GM21367 (cell line): ENCODE results near the gene HEATR3.

Experiments
- ATAC-seq: cut with Tn5 transposase; IDR thresholded peaks from one replicate; pipeline ENCODE4 v1.9.1; 2021; ENCODE audit not compliant: unreplicated experiment

Gene HEATR3

DNA sequence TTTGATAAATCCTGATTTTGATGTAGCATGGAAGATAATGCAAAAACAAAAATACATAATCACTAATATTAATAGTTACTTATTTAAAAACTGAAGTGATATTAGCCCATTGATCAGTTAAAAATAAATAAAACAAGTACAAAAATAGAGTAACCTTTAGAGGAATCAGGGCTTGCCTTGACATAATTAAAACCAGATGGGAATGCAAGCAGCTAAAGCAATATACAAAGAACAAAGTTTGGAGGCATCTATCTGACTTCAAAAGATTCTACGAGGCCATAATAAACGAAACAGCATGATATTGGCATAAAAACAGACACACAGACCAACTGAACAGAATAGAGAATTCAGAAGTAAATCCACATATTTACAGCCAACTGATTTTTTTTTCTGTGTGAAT lies 15.0 kb upstream of the HEATR3 start:
- no peak for ATAC-seq

DNA sequence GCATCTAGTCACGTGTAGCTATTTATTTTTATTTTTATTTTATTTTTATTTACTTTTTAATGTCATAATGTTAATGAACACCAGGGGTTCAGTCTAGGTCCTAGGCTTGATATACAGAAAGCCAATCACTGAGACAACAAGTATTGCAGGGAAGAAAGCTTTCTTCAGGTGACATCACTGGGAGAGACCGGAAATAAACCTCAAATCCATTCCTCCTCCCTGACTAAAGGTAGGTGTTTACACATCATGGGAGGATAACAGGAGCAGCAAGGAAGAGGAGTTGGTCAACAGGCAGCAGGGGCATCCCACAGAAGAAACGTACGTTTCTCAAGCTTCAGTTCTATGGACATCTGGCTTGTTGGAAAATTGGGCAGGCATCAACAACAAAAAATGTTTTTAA lies 9.5 kb upstream of the HEATR3 start:
- no peak for ATAC-seq

DNA sequence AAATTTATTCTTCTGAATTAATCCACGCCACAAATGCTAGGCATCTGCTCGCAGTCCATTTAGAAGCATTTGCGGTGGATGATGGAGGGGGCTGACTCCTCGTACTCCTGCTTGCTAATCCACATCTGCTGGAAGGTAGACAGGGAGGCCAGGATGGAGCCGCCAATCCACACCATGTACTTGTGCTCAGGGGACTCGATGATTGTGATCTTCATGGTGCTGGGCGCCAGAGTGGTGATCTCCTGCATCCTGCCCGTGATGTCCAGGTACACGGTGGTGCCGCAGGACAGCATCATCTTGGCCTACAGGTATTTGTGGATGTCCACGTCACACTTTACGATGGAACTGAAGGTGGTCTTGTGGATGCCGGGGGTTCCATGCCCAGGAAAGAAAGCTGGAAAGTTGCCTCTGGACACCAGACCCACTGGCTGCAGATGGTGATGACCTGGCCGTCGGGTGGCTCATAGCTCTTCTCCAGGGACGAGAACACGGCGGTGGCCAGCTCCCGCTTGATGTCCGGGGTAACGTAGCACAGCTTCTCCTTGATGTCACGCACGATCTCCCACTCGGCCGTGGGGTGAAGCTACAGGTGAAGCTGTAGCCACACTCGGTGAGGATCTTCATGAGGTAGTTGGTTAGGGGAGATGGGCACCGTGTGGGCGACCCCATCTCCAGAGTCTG lies 7.5 kb upstream of the HEATR3 start:
- ATAC-seq = no peak

DNA sequence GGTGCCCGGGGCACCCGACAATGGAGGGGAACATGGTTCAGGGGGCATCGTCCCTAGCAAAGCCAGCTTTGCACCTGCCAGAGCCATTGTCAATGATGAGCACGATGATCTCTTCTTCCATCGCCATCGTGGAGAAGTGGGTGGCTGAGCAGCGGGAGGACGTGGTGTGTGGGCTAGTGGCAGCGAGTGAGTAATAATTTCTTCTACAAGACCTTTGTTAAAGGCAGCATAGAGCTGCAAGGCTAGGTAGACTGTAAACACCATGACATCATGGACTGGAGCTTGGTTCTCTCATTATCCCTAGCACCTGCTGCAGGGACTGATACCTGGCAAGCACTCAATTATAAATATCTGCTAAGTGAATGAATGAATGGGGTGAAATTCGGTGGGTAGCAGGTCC lies 6.7 kb upstream of the HEATR3 start:
- no peak for ATAC-seq

DNA sequence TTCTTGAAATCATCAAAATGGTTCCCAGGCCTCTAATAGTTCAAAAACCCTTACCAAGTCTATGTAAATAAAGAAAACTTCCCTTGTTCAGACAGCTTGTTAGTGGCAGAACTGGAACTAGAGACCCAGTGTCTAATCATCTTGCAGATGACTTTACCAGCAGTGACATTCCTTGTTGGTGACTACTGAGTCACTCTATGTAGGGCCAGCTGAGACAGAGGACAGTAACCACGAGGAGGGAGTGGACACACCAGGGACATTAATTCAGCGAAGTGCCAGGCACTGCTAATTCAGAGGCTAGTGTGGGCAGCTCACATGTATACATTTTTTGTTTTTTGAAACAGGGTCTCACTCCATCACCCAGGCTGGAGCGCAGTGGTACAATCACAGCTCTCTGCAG lies 6.1 kb upstream of the HEATR3 start:
- ATAC-seq = no peak

DNA sequence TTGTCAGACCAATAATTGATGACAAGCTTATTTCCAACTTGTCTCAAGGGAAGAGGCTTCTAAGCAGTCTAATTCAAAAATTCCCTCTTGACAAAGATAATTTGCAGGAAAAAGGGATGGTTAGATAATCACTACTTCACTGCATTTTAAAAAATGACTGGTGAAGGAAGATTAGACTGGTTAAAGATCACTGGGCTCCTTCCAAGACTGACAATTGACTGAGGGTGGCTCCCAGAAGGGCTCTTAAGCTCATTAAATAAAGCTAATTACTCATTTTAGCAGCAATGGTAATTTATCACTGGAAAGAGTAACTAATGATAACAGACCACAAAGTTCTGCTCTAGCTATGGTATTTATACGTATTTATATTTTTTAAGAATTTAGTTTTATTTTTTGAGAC lies 4.4 kb upstream of the HEATR3 start:
- ATAC-seq = no peak

DNA sequence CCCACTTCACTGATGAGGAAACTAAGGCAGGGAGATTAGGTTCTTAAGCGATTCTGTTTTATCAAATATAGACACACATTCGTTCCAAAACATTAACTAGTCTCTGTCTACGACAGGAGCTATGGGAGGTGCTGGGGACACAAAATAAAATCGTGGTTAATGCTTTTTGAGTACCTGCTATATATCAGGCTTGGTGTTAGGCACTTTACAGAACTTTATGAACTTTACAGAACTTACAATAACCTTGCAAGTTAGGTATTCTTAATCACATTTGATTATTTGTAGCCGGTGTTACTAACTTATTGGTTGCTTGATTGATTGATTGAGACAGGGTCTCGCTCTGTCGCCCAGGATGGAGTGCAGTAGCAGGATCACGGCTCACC lies 538 bp upstream of the HEATR3 start:
- no peak for ATAC-seq

DNA sequence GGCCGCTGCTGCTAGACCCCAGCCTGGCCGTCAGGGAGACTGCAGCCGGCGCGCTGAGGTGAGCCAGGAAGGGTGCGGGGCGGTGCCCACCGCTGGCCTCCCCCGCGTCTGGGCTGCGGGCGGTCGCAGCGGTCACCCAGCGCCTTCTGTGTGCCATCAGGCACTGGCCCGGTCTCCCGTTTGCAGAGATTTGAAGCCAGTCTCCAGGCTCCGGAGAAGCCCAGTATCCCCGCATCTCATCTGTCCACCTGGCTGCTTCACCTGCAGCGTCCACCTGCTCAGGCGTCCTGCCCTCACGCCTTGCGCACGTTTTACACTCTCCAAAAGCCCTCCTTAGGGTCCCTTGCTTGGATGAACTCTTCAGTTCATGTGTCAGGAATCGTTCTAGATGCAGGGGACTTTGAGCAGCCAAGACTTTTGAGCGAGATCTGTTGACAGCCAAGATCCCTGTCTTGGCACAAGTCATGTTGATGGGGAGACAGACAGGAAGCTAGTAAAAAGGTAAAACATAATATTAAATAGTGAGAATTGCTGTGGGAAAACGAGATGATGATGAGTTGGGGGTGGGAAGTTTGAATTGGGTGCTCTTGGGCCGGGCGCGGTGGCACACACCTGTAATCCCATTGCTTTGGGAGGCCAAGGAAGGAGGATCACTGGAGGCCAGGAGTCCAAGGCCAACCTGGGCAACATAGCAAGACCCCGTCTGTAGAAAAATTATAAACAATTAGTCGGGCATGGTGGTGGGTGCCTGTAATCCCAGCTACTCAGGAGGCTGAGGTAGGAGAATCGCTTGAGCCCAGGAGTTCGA lies 916 bp downstream of the HEATR3 start:
- no peak for ATAC-seq

DNA sequence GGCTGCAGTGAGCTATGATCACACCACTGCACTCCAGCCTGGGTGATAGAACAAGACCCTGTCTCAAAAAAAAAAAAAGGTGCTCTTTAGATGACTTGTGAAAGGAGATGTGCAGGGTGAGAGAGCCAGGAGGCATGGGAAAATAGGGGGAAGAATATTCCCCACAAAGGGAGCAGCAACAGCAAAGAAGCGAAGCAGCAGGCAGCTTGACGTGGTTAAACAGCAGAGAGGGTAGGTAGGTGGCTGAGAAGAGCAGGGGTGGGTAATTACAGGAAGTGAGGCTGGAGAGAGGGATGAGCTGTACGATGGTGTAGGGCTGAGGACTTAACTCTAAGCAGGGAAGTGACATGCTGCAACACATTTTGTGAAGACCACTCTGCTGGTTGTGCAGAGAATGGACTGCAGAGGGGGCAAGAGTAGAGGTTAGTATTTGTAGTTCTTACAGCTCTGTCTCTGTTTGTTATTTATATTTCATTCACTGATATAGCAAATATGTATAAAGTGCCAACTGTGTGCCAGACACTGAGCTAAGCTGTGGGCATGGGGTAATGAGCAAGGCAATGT lies 1.6 kb downstream of the HEATR3 start:
- ATAC-seq = peak; percentile 30

DNA sequence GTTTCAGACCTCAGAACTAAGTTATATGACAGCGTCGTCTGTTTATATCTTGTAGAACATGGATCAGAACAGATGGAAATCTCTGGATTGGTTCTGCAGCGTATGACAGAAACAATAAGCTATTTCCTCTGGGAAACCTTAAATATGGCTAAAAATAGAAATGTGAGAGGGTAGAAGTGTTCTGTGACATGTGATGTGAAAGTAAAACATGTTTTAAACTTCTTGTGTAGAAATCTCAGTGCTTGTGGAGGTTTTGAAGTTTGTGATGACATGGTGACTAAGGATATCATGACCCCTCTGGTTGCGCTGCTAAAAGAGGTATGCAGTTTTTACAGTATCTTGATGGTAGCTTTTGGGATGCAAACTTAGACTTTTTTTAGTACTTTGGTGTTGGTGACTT lies 2.8 kb downstream of the HEATR3 start:
- no peak for ATAC-seq

DNA sequence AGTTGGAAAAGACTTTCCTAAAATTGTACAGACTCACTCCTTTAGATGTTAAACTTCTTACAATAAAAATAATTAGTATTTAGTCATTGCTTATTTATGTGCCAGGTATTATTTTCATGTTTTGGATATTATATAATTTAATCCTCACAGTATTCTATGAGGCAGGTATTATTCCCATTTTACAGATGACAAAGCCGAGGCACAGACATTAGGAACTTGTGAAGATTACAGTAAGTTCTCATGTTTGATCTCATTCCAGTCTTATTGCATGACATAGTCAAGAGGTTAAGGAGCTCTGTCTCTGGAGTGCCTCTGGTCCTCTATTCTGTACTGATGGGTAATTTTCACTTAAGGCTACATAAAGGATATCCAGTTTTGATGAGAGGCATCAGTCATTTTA lies 3.3 kb downstream of the HEATR3 start:
- ATAC-seq = no peak

DNA sequence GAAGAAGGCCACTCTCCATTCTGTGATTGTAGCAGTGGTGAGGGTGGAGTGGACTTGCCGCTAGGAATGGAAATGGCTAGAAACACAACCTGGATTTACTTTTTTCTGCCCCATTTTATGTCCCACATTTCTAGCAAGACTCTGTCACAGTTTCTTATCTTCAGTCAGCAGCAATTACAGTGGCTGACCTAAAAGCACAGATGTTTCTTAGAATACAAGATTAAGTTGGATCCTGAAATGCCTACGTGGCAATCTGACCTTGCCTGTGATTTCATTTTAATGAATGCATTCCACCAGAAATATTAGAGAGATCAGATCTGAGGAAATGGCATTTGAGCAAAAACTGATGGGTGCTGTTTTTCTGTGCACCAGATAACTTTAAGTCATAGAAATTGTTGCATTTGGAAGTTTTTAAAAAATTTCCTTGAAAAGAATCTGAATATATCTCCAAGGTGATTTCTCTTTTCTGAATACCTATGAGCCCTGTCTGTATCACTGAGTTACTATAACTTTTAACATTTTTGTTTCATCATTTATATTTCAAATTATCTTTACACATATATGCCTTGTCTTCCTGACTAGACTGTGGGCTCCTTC lies 5.4 kb downstream of the HEATR3 start:
- ATAC-seq = no peak

DNA sequence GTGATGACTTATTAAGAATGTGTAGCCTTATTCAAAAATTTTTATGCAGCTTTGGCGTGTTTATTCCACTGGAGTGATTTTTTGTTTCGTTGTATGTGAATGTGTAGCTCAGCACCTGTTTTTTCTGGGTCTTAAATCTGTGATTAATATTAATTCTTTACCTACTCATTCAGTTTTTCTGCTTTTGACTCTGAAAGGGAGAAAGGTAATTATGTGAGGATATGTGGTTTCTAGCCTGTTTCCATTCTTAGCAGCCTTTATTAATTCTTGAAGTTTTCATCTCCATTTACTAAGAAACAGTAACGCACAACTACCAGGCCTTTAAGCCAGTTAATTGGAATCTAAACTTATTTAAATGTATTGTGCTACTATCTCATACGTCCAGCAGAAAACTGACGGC lies 7.0 kb downstream of the HEATR3 start:
- no peak for ATAC-seq

DNA sequence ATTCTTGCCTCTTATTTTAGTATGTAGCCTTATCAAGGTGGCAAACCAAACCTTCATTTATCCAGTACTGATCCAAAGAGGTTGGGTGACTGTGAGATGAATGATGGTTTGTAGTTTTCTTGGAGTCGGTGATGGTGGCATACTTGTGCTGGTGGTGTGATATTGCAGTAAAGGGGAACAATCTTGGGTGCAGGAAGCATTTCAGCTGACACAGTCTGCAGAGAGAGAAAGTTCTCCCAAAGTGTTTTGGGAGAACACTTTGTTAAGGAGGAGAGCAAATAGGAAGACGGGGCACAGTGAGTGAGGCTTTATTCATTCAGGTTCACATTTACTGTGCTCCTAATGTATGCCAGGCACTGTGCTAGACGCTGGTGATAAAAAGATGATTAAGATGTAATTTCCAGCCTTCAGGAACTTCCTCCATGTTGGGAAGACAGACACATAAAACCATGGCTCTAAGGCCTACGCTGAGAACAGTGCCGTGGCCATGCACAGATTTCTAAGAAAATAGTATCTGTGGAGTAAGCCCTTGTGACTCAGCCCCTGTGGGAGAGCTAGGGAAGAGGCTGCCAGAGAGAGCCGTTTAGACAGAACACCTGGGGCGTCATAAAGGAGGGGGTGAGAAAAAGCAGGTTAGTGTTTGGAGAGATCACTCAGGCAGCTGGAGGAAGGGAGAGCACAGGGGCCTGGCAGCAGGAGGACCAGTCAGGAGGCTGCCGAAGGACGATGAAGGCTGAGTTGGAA lies 13.8 kb downstream of the HEATR3 start:
- ATAC-seq = no peak

DNA sequence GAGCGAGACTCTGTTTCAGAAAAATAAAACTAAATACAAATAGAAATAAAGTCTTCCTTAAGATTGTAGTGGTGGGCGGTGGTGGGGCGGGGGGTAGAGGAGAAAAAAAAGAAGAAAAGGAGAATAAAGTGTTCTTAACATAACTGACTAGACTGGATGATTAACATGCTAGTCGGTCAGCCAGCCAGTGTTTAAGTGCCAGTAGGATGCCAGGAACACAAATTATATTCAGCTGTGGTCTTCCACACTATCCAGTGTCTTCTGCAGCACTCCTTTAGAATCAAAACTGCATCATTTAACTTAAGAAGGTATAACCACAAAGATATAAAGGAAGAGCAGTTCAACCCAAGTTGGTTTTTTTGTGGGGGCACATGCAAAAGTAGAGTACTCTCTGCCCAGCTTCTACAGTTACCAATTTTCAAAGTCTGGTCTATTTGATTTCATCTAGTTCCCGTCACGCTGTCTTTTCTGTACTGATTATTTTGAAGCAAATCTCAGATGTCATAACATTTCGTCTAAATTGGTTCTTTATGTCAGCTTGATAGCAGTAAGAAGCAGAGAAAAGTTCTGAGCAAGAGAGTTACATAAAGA lies 15.8 kb downstream of the HEATR3 start:
- no peak for ATAC-seq

DNA sequence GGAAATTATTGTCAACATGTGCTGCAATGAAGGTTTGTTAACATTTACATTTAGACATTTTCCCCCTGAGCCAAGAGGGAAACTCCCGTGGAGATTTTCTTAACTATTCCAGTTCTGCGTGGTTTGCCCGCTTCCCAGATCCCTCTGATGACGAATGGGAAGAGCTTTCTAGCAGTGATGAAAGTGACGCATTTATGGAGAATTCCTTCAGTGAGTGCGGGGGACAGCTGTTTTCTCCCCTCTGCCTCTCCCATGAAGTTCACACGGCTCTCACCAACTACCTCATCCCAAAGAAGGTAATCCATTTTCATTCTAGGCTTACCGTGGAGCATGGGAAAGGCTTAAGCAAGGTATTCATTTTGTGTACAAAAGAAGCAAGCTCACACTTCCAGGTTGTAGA lies 18.2 kb downstream of the HEATR3 start:
- no peak for ATAC-seq

DNA sequence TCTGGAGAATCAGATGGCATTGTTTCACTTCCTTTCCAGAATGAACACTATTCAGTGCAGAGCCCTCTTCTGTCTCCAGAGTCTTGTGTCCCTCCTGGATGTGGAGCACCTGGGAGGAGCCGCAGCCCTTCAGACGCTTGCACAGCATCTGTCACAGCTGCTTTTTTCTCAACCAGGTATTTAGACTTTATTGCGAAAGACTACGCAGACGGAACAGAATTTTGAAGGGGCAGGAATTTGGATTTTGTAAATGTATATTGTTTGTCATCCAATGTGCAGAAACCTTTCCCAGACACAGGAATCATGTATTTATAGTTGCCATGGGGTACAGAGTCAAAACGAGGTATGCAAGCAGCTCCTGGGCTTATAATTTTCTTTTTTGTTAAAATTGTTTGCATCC lies 20.4 kb downstream of the HEATR3 start:
- ATAC-seq = no peak

DNA sequence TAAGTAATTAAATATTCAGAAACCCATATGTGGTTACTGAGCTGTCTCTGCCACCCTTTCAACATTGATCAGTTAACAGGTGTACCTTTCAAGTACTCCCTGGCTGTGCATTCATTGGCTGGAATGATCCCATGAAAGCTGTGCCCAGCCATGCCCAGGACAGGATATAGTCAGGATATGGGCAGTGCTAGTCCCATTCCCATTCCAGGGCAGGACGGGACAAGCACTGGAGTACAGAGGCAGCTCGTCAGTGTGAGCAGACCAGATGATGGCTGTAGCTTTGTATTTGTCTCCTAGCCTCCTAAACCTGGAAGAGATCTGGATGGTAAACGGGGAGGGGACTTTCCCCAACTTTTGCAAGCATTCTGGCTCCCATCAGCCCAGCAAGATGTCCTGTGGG lies 22.5 kb downstream of the HEATR3 start:
- ATAC-seq = no peak

DNA sequence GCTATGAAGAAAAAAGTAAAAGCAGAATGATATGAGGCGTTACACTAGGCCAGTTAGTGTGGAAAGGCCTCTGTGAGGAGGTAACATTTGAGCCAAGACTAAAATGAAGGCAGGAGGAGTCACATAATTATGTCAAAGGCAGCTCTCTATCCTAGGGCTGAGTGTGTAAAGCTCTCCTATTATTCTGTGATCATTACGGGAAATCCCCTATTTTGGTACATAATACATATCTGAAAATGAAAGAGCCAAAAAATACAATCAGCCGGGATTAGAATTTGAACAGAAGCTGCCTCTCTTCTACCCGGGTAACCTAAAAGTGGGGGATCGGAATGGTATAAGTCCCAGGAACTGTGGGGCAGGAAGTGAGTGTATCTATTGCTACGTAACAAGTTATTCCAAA lies 27.1 kb downstream of the HEATR3 start:
- no peak for ATAC-seq

DNA sequence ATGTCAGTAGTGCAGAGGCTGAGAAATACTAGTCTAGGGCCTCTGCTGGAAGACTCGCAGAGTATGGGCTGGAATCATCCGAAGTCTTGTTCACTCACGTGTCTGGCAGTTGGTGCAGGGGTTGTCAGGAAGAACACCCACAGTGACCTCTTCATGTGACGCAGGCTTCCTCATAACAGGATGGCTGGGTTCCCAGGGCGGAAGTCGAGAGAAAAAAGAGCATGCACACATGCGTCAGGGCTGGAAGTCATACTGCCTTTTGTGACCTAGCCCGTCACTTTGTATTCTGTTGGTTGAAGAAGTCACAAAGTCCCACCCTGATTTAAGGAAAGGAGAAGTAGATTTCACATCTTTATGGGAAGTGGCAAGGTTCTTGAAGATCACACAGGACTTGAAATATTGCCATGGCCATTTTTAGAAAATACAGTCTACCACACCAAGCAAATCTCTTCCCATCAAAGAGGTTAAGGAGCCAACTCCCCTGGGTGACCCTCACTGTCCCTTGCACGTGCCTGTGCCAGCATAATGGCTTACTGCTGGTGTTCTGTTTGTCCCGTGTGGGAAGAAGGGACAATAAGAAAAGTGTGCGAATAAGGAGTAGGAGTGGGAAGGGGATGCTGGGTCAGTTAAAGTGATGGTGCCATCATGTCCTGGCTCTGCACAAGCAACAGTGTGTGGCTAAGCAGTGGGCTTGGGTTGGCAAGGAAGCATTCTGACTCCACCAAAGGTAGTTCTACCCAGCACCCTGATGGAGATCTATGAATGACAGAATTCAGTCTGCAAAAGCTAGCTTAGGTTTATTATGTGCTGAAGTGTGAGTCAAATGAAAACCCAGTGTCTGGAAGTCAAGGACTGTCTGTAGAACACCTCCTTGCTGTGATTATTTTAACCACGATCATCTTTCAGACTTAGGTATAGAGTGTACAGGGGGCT lies 28.1 kb downstream of the HEATR3 start:
- no peak for ATAC-seq
